ENCODE results near the gene VPS72. TPM values are rescaled to one million over a fixed set of nuclear protein-coding genes. Genes with fewer than 3 reads are reported as not detected.

The VPS72 gene
- total RNA-seq, 1 experiment from 2014 or later, result 71.5 TPM

GRCh38 chr1:151128800-151129199 lies 61.2 kb downstream of the VPS72 start:
- Histone ChIP-seq H3K4me3 (ENCODE audit: low read depth in 2 of 2, low read length in 2 of 2) (no peak overlapping the region), H3K27ac (ENCODE audit: low read length) (no peak overlapping the region), H3K4me1 (ENCODE audit: control insufficient read depth, insufficient read depth, low read length) (no peaks in the 10 kb centered on the region), H3K9me3 (ENCODE audit: control insufficient read depth, insufficient read depth, low read depth, low read length) (no peaks in the 10 kb centered on the region), H3K36me3 (ENCODE audit: control insufficient read depth, insufficient read depth, low read length) (no peaks in the 10 kb centered on the region), H3K27me3 (ENCODE audit: control insufficient read depth, insufficient read depth, low read length) (no peaks in the 10 kb centered on the region)
- intact Hi-C loops (cut with micrococcal nuclease; ENCODE audit: unreplicated experiment) (no loop called here), in situ Hi-C loops (cut with HindIII; ENCODE audit: low pct_unique_long_range_greater_than_20kb, low sequenced_read_pairs) (no loop called here)
- DNase-seq (ENCODE audit: low read depth, low spot score) (no peak), ATAC-seq (no peak)
- ChIA-PET POLR2A (interaction anchor here (0.6 kb wide), 1 partner anchor 275 kb away, joined by 3 read pairs; no protein-coding TSS in a partner anchor), CTCF (no interaction called here)
- BruUV-seq (replicated peaks), result no TSS peak
- TF ChIP-seq TCF7L2 (IDR thresholded peaks at IDR 0.05; ENCODE audit: low read depth, low read length) (no peak), CTCF (IDR thresholded peaks at IDR 0.05) (no peak), POLR2AphosphoS5 (IDR thresholded peaks at IDR 0.05; ENCODE audit: low read depth, low read length) (no peak), SIN3A (IDR thresholded peaks at IDR 0.05; ENCODE audit: borderline replicate concordance, insufficient read depth, low read depth, low read length) (no peak), REST (IDR thresholded peaks at IDR 0.05; ENCODE audit: insufficient read depth in 1 of 2, low read depth in 2 of 2, low read length in 1 of 2) (no peak)

Other genes starting within 250 kb of the VPS72 start
- gene CERS2, start 215.4 kb downstream of the VPS72 start, total RNA-seq (2021; ENCODE audit: unreplicated experiment), result 348 TPM
- 1.2 TPM for gene ANXA9, start 207.9 kb downstream of the VPS72 start, total RNA-seq (2021; ENCODE audit: unreplicated experiment)
- gene MINDY1, start 183.3 kb downstream of the VPS72 start, total RNA-seq (2021; ENCODE audit: unreplicated experiment), result 15.8 TPM
- gene PRUNE1, start 181.7 kb downstream of the VPS72 start, total RNA-seq (2021; ENCODE audit: unreplicated experiment), result 16.2 TPM
- 0.46 TPM for gene BNIPL, start 153.6 kb downstream of the VPS72 start, total RNA-seq (2021; ENCODE audit: unreplicated experiment)
- 2.7 TPM for gene C1orf56, start 142.4 kb downstream of the VPS72 start, total RNA-seq (2021; ENCODE audit: unreplicated experiment)
- gene CDC42SE1, start 130.6 kb downstream of the VPS72 start, total RNA-seq (2021; ENCODE audit: unreplicated experiment), result 81.2 TPM
- gene MLLT11, start 129.8 kb downstream of the VPS72 start, total RNA-seq (2021; ENCODE audit: unreplicated experiment), result 5.0 TPM
- 8.1 TPM for gene GABPB2, start 119.4 kb downstream of the VPS72 start, total RNA-seq (2021; ENCODE audit: unreplicated experiment)
- gene SEMA6C, start 43.6 kb downstream of the VPS72 start, total RNA-seq (2021; ENCODE audit: unreplicated experiment), result 5.7 TPM
- not detected for gene TNFAIP8L2, start 33.5 kb downstream of the VPS72 start, total RNA-seq (2021; ENCODE audit: unreplicated experiment)
- gene LYSMD1, start 24.3 kb downstream of the VPS72 start, total RNA-seq (2021; ENCODE audit: unreplicated experiment), result 5.1 TPM
- gene SCNM1, start 24.1 kb downstream of the VPS72 start, total RNA-seq (2021; ENCODE audit: unreplicated experiment), result 36.5 TPM
- 0.80 TPM for gene TMOD4, start 14.2 kb downstream of the VPS72 start, total RNA-seq (2021; ENCODE audit: unreplicated experiment)
- 78.9 TPM for gene PIP5K1A, start 8.4 kb upstream of the VPS72 start, total RNA-seq (2021; ENCODE audit: unreplicated experiment)
- gene PSMD4, start 64.5 kb upstream of the VPS72 start, total RNA-seq (2021; ENCODE audit: unreplicated experiment), result 256 TPM
- gene ZNF687, start 92.1 kb upstream of the VPS72 start, total RNA-seq (2021; ENCODE audit: unreplicated experiment), result 33.3 TPM
- gene PI4KB, start 137.2 kb upstream of the VPS72 start, total RNA-seq (2021; ENCODE audit: unreplicated experiment), result 52.7 TPM
- 75.5 TPM for gene RFX5, start 157.1 kb upstream of the VPS72 start, total RNA-seq (2021; ENCODE audit: unreplicated experiment)
- gene SELENBP1, start 182.5 kb upstream of the VPS72 start, total RNA-seq (2021; ENCODE audit: unreplicated experiment), result 5.9 TPM
- 412 TPM for gene PSMB4, start 209.4 kb upstream of the VPS72 start, total RNA-seq (2021; ENCODE audit: unreplicated experiment)

Measured in Panc1 (cell line).